ENCODE measurements around the gene PACS1.

- TF ChIP-seq CTCF (optimal IDR thresholded peaks at IDR 0.05 in 1 of 3, IDR thresholded peaks at IDR 0.05 in 1 of 3, conservative IDR thresholded peaks at IDR 0.05 in 1 of 3; ENCODE audit: extremely low read depth in 1 of 3, insufficient read depth in 2 of 3, low read length in 3 of 3) (no peak), EZH2 (IDR thresholded peaks at IDR 0.05; ENCODE audit: low read length) (no peak)
These were observed 177.2 kb downstream of the PACS1 start for GRCh38 chr11:66247295-66247694.
